Vagina (tissue), 2 donors: Measurements from ENCODE around the gene KMT2A.

Experiments
- CTCF ChIP-seq, 3 experiments: fragments of 450-650 bp in 2 of 3; fragments of 200-600 bp in 1 of 3; sonication (generic) in 1 of 3; IDR thresholded peaks; one replicate each; pipeline ENCODE4 v1.5.1; 2017 to 2019; ENCODE audit warnings: antibody characterized with exemption in 3 of 3, mild to moderate bottlenecking in 2 of 3, moderate library complexity in 2 of 3
- POLR2A ChIP-seq, 2 donors: fragments of 450-650 bp; IDR thresholded peaks; one replicate each; pipeline ENCODE4 v1.6.1; 2017; ENCODE audit warnings: antibody characterized with exemption in 2 of 2, mild to moderate bottlenecking in 2 of 2, moderate library complexity in 2 of 2

GRCh38 chr11:118397448-118397847, 38.8 kb upstream of the KMT2A start:
- no peak for TF ChIP-seq CTCF (IDR thresholded peaks at IDR 0.05)
- TF ChIP-seq POLR2A (IDR thresholded peaks at IDR 0.05) = no peak
